ENCODE measurements around the gene PARP8. TPM values are rescaled to one million over a fixed set of nuclear protein-coding genes. Genes with fewer than 3 reads are reported as not detected.

Gene PARP8
- total and polyA plus RNA-seq, 9 of the 15 experiments (the other 6 are each of a cell fraction or from before 2014, with no cell fraction given), result 0.03 to 0.31 TPM; not detected in 7

DNA sequence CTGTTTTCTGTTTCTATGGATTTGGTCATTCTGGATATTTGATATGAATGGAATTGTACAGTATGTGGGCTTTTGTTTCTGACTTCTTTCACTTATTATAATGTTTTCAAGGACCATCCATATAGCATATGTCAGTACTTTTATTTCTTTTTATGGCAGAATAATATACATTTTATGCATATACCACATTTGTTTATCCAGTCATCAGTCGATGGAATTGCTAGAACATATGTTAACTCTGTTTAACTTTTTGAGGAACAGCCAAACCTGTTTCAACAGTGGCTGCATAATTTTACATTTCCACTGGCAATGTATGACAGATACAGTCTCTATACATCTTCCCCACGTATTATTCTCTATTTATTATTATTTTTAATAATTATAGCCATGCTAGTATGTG, 131.6 kb downstream of the PARP8 start:
- Histone ChIP-seq H4K20me1 (replicated peaks; ENCODE audit: control insufficient read depth, insufficient read depth, low read length) (no peaks in the 10 kb centered on the region), H3K27me3 (ENCODE audit: control insufficient read depth in 2 of 2, insufficient read depth in 2 of 2, low read length in 2 of 2) (no peaks in the 10 kb centered on the region), H3K36me3 (ENCODE audit: control insufficient read depth, insufficient read depth, low read length) (no peaks in the 10 kb centered on the region), H3K27ac (ENCODE audit: extremely low read depth, low read depth, low read length) (no peak overlapping the region), H3K9me3 (replicated peaks; ENCODE audit: control insufficient read depth, insufficient read depth, low read depth, low read length) (no peaks in the 10 kb centered on the region; the same call in 1 of the 2 replicates), H2AFZ (ENCODE audit: low read depth, low read length) (no peak overlapping the region), H3K79me2 (ENCODE audit: control insufficient read depth, insufficient read depth, low read length) (no peaks in the 10 kb centered on the region), H3K9me1 (ENCODE audit: control insufficient read depth, insufficient read depth, low read length) (no peaks in the 10 kb centered on the region), H3K4me3 (no peak overlapping the region), H3K4me2 (ENCODE audit: insufficient read depth, low read length) (no peak overlapping the region), H3K4me1 (replicated peaks in 1 of 2; ENCODE audit: control insufficient read depth in 2 of 2, insufficient read depth in 2 of 2, low read length in 2 of 2) (no peaks in the 10 kb centered on the region), H3K9ac (ENCODE audit: insufficient read depth in 1 of 2, low read depth in 2 of 2, low read length in 2 of 2) (no peak overlapping the region)
- intact Hi-C loops (cut with micrococcal nuclease), result no loop called here
- CTCF ChIA-PET (ENCODE audit: low intra/inter-chr PET ratio), result no interaction called here
- no peak for FAIRE-seq
- in situ Hi-C loops (cut with MboI), result no loop called here
- TF ChIP-seq CBFA2T2 (conservative IDR thresholded peaks at IDR 0.05) (no peak), CCAR2 (IDR thresholded peaks at IDR 0.05; ENCODE audit: low read depth, low read length) (no peak), KHSRP (IDR thresholded peaks at IDR 0.05) (no peak), FOXJ2 (tag; IDR thresholded peaks at IDR 0.05) (no peak), SREBF1 (IDR thresholded peaks at IDR 0.05; ENCODE audit: borderline replicate concordance, low read depth, low read length) (no peak), ZBED1 (IDR thresholded peaks at IDR 0.05) (no peak), ZNF551 (CRISPR knock-in tag; IDR thresholded peaks at IDR 0.05) (no peak), U2AF1 (optimal IDR thresholded peaks at IDR 0.05; ENCODE audit: low read depth, low read length) (no peak), NFYB (IDR thresholded peaks at IDR 0.05; ENCODE audit: extremely low read depth, insufficient read length) (no peak), CTCF (IDR thresholded peaks at IDR 0.05 in 2 of 3, conservative IDR thresholded peaks at IDR 0.05 in 1 of 3; ENCODE audit: insufficient read depth in 2 of 3, low read depth in 1 of 3, low read length in 3 of 3) (no peak), PHF8 (IDR thresholded peaks at IDR 0.05; ENCODE audit: borderline replicate concordance, low read length) (no peak), ZNF395 (CRISPR knock-in tag; IDR thresholded peaks at IDR 0.05) (no peak), JUN (IDR thresholded peaks at IDR 0.05; ENCODE audit: borderline replicate concordance, low read depth, low read length) (no peak), JUN (CRISPR knock-in tag; IDR thresholded peaks at IDR 0.05; ENCODE audit: borderline replicate concordance) (no peak), RCOR1 (IDR thresholded peaks at IDR 0.05; ENCODE audit: borderline replicate concordance in 1 of 2, low read depth in 2 of 2, low read length in 2 of 2) (no peak), ZNF311 (CRISPR knock-in tag; IDR thresholded peaks at IDR 0.05) (no peak), RBM25 (IDR thresholded peaks at IDR 0.05; ENCODE audit: low read depth, low read length, severe bottlenecking) (no peak)
- no peak for DNase-seq (ENCODE audit: extremely low read depth in 1 of 4, low spot score in 3 of 4)
- no TSS peak for BruUV-seq (replicated peaks)
- ATAC-seq, result no peak
- POLR2A ChIA-PET, result no interaction called here
- 3% methylated on average over 2 of the region's 2 CpGs for WGBS (ENCODE audit: insufficient coverage, low coverage, missing lambda C conversion rate)
